ENCODE results near the gene UST.

GRCh38 chr6:149090937-149091336 is 344.1 kb downstream of the UST start:
- no peak for TF ChIP-seq POLR2A (IDR thresholded peaks at IDR 0.05)
- no peak for TF ChIP-seq CTCF (IDR thresholded peaks at IDR 0.05)
